Activated CD8-positive, alpha-beta memory T cell treated with anti-CD3 and anti-CD28 coated beads for 24 hours (primary cell): ENCODE measurements around the gene THEM4.
"Not testable (repeated sequence)": the region's sequence is repeated elsewhere in the genome, so short reads cannot be mapped to it uniquely, and the experiment has no call there.

ENCODE experiments used
- DNase-seq: peaks from one replicate; pipeline ENCODE4 v3.0.0-alpha.2; 2020

THEM4 gene

DNA sequence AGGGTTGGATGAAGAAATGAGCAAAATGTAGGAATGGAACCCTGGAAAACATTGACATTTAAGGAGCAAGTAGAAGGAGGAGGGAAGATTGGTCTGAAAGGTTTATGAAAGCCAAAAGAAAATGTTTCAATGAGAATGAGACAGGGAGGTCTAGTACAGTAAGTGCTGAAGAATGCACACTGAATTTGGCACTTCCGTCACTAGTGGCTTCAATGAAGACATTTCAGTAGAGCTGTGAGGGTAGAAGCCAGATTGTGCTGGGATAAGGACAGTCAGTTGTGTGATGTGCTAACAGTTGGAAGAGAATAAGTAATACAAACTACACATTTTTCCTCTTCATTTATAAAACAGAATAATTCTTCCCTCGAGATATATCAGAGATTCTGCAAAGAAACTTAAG is 17.1 kb downstream of the THEM4 start:
- no peak for DNase-seq

DNA sequence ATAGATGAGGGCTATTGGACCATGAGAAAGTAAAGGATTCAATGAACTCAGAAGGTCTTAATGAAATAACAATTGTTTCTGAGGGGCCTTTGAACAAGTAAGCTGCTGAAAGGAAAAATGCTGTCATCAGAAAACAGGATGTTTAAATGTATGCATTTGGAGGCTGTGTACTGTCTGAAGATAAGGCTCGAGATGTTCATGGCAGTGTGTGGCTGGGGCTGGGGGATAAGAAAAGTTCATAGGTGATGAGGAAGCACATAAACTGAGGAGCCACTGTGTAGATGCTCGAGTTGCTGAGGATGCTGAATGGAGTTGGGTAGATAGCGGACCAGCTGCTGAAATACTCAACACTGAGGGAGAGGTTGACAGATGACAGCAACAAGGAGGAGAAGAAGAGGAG is 17.8 kb downstream of the THEM4 start:
- DNase-seq = no peak

DNA sequence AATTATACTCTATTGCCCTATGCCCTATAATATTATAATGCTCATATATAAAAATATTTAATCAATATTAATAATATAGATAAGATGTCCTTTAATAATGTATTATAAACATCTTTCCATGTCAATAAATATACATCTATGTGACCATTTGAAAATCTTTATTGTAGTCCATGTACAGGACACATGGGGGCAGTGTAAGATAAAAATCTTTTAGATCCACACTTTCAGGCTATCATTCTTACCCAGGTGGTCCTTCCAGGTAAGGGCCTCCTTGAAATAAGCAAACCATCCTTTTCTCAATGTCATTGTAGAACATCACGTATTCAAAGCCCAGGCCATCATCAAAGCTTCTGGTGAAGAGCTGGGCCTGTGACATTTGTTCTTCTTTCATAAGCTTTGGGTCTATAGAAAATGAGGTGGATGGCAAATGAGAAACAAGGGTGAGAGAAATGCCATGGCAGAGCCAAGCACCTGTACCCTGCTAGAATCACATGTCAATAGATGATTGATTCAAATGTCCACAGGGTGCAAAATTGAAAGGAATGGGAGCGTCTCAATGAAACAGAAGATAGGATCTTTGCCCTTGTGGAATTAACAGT is 20.2 kb downstream of the THEM4 start:
- no peak for DNase-seq

DNA sequence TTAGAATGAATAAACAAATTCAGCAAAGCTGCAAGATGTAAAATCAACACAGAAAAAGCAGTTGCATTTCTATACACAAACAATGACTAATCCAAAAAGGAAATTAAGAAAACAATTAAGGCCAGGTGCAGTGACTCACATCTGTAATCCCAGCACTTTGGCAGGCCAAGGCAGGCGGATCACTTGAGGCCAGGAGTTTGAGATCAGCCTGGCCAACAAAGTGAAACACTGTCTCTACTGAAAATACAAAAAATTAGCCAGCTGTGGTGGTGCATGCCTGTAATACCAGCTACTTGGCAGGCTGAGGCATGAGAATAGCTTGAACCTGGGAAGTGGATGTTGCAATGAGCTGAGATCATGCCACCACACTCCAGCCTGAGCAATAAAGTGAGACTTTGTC is 22.3 kb downstream of the THEM4 start:
- DNase-seq = no peak

DNA sequence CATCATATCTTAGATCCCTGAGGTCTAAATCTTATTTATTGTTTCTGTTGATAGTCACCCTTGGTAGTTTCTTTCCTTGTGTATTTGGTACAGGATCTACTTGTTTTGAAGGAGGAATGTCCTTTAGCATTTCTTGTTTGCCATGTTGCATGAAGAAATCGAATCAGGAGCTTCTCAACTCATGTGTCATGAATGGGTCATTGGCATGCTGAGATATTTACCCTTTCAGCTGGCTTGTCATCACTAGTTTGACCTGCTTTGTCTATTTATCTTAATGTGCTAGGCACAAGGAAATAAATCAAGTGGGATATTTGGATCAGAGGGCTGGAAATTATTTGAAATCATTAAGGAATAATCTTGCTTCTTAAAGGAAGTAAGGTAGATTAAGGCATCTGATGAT is 23.8 kb downstream of the THEM4 start:
- no peak for DNase-seq

DNA sequence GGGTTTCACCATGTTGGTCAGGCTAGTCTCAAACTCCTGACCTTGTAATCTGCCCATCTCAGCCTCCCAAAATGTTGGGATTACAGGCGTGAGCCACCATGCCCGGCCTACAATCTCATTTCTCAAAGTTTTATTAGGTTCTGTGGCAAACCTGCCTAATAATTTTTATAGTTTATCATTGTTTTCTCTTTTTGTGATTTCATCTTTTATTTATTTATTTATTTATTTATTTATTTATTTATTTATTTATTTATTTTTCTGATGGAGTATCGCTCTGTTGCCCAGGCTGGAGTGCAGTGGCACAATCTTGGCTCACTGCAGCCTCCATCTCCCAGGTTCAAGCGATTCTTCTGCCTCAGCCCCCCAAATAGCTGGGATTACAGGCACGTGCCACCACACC is 24.4 kb downstream of the THEM4 start:
- DNase-seq = not testable (repeated sequence)

DNA sequence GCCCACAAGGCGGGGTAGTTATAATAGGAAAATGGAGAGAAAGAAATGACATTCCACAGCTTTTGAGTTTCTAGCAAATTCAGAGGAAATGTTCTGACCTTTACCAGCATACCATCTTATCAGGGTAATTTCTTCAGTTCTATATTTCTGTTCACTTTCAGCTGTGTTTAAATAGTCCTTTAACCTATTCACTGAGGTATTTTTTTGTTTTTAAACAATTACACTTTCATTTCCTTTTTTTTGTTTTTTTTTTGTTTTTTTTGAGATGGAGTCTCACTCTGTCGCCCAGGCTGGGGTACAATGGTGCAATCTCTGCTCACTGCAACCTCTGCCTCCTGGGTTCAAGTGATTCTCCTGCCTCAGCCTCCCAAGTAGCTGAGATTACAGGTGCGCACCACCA is 24.9 kb downstream of the THEM4 start:
- not testable (repeated sequence) for DNase-seq

DNA sequence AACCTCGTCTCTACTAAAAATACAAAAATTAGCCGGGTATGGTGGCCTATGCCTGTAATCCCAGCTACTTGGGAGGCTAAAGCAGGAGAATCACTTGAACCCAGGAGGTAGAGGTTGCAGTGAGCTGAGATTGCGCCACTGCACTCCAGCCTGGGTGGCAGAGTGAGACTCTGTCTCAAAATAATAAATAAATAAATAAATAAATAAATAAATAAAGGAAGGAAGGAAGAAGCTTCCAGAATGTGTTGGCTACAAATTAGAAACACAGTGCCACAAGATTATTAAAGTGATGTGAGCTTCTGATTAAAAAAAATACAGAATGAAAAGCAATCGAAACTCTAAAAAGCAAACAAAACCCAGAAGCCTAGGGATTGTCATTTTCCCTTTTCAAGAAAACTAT is 25.4 kb downstream of the THEM4 start:
- DNase-seq = not testable (repeated sequence)

DNA sequence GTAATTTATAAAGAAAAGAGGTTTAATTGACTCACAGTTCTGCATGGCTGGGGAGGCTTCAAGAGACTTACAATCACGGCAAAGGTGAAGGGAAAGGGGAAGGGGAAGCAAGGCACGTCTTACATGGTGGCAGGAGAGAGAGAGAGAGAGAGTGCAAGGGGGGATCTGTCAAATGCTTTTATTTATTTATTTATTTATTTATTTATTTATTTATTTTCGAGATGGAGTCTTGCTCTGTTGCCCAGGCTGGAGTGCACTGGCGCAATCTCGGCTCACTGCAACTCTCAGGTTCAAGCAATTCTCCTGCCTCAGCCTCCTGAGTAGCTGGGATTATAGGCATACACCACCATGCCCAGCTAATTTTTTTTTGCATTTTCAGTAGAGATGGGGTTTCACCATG is 26.4 kb downstream of the THEM4 start:
- not testable (repeated sequence) for DNase-seq

DNA sequence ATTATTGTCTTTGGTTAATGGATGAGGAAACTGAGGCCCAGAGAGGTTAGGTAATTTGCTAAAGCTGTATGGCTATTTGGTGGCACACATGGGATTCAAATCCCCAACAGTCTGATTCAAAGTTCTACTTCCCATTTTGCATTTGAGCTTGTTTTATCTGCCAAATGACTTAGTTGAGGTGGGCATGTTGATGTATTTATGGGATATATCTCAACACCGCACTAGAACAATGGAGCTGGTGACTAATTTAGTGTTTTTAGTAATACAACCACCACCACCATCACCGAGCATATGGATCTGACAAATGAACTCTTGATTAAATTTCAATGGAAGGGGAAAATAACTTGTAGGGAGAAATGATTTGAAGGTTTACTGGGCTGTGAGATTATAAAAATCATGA is 26.8 kb downstream of the THEM4 start:
- no peak for DNase-seq

DNA sequence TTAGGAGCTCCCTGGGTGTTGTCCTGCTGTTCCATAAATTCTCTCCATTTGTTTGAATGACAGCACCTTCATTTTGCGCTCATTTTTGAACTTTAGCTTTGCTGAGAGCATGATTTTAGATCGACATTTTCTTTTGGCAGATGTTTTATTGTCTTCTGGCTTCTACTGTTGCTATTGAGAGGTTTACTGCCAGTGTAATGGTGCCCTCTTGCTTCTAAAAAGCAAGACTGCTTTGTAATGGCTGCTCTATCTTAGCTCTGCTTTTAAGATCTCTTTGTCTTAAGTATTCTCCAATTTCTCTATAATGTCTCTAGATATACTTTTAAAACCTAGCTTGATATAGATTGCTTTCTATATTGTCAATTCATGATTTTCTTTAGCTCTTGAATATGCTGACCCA is 27.8 kb downstream of the THEM4 start:
- DNase-seq = no peak

DNA sequence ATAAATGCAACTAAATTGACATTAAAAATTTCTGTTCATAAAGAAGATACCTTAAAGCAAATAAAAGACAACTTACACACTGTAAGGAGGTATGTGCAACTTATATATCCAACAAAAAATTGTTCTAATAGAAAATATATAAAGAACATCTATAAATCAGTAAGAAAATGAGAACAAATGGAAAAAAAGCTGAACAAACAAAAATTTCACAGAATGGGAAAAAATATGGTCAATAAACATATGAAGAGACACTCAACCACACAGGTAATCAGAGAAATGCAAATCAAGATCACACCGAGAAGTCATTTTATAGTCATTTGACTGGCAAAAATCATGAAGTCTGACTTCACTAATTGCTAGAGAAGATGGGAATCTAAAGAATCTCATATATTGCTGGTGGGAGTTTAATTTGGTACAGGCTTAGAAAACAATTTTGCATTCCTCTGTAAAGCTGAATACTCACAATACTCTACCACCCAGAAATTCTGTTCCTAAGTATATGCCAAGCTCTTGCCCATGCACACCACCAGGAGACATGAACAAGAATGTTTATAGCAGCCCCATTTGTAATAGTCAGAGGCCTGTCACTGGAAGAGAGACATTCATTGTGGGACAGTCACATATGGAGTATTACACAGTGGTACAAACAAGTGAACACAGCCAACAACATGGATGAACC is 33.8 kb downstream of the THEM4 start:
- DNase-seq = no peak

DNA sequence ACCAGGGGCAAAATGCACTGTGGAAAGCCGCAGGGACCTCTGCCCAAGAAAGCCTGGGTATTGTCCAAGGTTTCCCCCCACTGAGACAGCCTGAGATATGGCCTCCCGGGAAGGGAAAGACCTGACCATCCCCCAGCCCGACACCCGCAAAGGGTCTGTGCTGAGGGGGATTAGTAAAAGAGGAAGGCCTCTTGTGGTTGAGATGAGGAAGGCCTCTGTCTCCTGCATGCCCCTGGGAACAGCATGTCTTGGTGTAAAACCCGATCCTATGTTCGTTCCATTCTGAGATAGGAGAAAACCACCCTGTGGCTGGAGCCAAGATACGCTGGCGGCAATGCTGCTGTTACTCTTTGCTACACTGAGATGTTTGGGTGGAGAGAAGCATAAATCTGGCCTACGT is 36.5 kb downstream of the THEM4 start:
- DNase-seq = not testable (repeated sequence)

DNA sequence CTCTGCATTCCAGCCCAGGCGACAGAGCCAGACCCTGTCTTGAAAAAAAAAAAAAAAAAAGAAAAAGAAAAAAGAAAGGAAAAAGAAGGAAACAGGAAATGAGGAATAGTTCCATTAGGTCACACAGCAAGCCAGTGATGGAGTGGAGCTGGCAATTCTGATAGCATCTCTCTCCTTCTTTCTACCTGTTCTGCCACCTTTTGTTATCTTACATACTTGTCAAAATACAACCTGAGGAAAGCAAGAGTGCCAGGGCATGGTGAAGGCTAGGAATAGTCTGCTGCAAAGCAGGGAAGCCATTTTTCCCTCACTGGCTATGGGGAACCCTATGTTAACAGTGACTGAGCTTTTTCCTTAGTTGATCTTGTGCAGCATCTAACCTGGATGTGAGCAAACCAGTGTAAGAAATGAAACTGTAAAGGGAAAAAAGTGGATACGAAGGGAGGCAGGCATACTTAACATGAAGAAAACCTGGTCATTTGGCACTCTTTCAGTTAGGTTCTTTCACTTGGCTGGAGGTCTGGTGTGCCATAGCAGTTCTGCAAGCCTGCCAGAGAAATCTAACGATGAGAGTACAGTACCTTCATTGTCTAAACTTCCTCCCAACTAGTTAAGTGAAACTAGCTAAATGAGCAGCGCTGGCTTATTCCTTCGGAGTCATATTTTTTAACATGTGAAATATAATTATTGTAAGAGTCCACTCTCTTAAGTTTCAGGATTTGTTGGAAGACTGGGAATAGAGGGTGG is 37.9 kb downstream of the THEM4 start:
- no peak for DNase-seq

DNA sequence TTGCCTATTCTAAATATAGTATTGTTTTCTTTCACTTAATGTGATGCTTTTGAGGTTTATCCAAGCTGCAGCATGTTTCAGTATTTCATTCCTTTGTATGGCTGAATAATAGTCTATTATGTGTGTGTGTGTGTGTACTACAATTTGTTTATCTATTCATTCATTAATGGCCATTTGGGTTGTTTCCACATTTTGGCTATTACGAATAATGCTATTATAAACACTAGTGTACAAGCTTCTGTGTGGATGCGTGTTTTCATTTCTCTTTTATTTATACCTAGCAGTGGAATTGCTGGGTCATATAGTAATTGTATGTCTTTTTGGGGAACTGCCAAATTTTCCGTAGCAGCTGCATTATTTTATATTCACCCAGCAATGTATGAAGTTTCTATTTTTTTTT is 40.8 kb downstream of the THEM4 start:
- no peak for DNase-seq

DNA sequence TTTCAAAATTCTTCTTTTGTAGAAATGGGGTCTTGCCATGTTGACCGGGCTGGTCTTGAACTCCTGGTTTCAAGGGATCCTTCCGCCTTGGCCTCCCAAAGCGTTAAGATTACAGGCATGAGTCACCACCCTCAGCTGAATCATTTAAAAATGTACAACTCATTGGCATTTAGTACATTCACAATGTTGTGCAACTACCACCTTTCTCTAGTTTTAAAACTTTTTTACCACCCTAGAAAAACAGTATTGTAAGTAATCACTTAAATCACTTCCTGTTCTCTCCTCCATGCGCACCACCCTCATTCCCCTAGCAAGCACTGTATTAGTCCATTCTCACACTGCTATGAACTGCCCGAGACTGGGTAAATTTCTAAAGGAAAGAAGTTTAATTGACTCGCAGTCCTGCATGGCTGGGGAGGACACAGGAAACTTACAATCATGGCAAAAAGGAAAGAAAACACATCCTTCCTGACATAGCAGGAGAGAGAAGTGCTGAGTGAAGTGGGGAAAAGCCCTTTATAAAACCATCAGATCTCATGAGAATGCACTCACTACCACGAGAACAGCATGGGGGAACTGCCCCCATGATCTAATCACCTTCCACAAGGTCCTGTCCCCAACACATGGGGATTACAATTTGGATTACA is 41.4 kb downstream of the THEM4 start:
- no peak for DNase-seq

DNA sequence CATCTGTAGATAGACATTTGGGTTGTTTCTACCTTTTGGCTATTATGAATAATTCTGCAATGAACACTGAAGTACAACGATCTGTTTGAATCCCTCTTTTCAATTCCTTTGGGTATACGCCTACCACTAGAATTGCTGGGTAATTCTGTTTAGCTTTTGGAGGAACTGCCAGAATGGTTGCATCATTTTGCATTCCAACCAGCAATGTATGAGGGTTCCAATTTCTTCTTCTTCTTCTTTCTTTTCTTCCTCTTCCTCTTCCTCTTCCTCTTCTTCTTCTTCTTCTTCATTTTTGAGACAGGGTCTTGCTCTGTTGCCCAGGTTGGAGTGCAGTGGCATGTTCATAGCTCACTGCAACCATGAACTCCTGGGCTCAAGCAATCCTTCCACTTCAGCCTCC is 42.0 kb downstream of the THEM4 start:
- no peak for DNase-seq

DNA sequence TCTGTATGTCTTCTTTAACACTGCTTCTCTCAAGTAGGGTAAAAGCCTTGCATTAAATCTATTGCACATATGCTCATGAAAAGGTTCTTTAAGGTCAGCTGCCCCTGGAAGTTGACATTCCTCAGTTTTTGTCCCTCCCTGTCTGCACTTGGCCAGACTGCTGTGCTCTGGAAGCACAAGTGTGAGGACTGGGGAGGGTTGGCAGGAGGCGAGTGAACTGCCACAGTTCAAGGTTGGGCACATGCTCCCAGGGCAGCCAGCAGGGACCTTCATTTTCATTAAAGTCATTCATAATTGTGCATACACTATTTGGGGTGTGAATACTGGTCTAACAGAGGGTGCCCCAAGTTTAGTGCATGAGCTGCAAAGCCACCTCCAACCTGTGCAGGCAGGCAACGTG is 44.9 kb downstream of the THEM4 start:
- DNase-seq = no peak

DNA sequence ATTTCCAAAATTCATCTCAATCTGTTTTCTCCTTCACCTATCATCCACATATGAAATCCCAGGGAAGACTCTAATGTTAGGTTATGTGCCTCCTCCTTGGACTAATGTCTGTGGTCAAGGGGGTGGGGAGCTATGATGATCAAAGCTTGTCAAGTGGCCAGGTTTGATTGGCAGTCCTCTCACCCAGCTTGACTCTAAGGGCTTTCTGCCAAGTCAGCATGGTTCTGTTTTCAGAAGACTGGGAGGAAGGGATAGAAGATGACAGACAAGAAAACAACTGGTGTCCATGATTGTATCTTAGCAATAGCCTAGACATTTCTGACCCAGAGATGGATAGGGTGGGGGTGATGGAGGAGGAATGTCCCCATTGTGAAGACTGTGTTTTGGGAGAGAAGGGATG is 46.7 kb downstream of the THEM4 start:
- DNase-seq = no peak

DNA sequence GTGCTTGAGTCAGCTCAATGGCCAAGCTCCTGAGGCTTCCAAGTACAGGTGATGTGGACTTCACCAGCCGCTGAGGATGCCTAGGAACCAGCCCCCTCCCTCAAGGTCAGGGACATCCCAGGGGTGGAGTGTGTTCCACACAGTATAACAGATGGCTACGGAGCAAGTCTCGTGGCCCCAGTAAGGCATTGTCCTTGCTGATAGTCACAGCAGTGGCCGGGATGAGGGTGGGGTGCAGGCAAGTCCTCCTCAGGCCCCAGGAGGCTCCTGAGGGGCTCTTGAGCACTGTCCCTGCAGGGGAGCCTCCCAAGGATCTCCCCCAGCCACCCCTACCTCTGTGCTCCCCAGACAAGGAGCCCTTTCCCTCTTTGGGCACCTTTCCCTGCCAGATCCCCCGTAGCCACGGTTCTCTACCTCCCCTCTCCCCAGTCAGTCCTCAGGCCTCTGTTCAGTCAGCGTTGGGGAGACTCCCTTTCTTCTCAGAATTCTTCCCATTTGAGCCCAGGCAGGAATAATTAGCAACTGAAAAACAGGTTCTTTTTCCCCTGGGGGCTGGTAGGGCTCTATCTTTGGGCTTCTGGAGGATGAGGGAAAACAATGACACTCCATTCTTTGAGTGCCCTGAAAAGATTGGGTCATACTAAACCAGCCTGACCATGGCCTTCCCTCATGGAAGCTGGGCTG is 48.7 kb downstream of the THEM4 start:
- DNase-seq = no peak

DNA sequence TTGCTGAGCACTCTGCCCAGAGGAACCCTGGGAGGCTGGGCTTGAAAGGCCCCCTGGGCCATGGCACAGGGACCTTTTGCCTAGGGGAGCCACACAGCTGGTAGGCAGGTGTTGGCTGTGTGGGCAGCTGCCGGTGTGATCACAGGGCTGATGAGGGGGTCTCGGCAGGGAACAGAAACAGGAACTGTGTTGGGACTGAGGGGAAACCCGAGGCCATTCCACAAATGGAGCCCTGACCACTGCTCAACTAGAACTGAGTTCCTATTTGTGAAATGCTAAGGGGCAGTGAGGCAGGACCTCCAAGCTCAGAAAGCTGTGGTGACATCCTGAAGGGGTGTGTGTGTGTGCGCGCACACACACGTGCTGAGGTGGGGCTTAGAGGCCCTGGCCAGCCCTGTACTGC is 49.4 kb downstream of the THEM4 start:
- no peak for DNase-seq

DNA sequence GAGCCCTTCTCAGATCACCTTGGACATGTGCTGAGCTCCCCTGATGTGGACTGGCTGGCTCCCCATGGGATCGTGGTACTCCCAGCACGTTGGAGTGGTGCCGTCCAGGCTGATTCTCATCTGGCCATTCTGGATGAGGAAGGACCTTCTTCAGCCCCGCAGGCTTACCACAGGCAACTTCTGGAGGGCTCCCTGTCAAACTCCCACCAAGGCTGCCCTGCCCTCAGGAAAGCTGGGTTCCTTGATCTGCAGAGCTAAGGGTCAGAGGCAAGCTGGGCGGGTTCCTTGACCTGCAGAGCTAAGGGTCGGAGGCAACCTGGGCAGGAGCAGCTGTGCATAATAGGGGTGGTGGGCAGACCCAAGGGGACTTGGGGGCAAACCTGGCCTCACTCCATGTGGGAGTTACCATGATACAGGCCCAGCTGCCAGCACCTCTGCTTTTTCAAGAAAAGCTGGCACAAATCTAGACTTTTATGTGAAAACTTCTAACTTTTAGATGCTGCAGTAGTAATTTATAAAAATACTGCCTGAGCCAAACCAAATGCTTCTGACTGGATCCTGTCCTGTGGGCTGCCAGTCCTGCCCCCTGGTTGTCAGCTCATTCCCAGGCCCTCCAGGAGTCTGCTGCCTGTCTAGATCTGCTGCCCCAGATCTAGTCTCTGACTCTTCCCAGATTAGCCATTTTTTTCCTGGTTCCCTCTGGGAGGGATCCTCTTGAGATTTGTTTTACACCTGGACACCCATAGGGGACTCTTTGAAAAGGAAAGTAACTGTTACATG is 50.2 kb downstream of the THEM4 start:
- no peak for DNase-seq
